ENCODE data around the gene ATP6V0B.

DNA sequence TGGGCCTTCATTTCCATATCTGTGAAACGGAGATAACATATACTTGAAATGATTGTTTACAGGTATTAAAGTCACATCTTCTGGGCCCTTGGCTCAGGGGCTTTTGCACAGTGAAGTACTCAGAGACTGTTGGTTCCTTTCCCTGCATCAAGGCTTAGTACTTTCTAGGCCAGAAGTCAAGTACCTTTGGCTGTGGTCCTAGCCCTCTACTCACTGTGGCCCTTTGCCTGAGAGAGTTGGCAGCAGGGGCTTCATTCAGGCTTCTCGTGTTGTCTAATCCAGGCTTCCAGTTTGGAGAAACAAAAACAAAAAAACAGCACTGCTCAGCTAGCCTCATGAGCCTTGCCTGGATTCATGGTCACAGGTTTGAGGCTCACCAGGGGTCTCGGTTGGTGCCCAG, 13.1 kb upstream of the ATP6V0B start:
- TF ChIP-seq TAF1 (IDR thresholded peaks at IDR 0.05; ENCODE audit: low read depth, low read length) (no peak), SPI1 (IDR thresholded peaks at IDR 0.05; ENCODE audit: low read depth, low read length) (no peak)
